Chondrocyte (in vitro differentiated cells): ENCODE results near the gene SCT. TPM values are rescaled to one million over a fixed set of nuclear protein-coding genes. Genes with fewer than 3 reads are reported as not detected.

Experiments used
- DNase-seq: peaks from one replicate; pipeline ENCODE4 v3.0.0; 2021; ENCODE audit warnings: mixed read lengths, low spot score
- H3K27ac Mint-ChIP-seq: one replicate; pipeline ENCODE4 v1.8.0; 2021; ENCODE audit warnings: mild to moderate bottlenecking, moderate library complexity, mixed read lengths; ENCODE audit not compliant: unreplicated experiment
- H3K27me3 Mint-ChIP-seq: 2 replicates; pipeline ENCODE4 v1.8.0; 2021; ENCODE audit warnings: low read depth, mixed read lengths
- H3K36me3 Mint-ChIP-seq: 2 replicates; pipeline ENCODE4 v1.8.0; 2021; ENCODE audit warnings: low read depth, mixed read lengths
- H3K4me1 Mint-ChIP-seq: 2 replicates; pipeline ENCODE4 v1.8.0; 2021; ENCODE audit warnings: low read depth, mild to moderate bottlenecking, mixed read lengths
- H3K4me3 Mint-ChIP-seq: one replicate; pipeline ENCODE4 v1.8.0; 2021; ENCODE audit warnings: mild to moderate bottlenecking, moderate library complexity, mixed read lengths; ENCODE audit not compliant: unreplicated experiment
- H3K9me3 Mint-ChIP-seq: 2 replicates; pipeline ENCODE4 v1.8.0; 2021; ENCODE audit warnings: low read depth, mixed read lengths
- total RNA-seq: library from RNA; stranded (reverse); gene quantifications from 3 replicates; pipeline ENCODE4 v1.2.1, GENCODE V29; 2021
- TF ChIP-seq, protein P1 (sequence below): fragments of 200-600 bp; sonication (generic); IDR thresholded peaks from 2 replicates; pipeline ENCODE4 v1.5.0; 2021; ENCODE audit warnings: antibody characterized with exemption, mild to moderate bottlenecking, moderate library complexity

SCT gene
- total RNA-seq, 1 donor from 2014 or later: 0.72 TPM

DNA sequence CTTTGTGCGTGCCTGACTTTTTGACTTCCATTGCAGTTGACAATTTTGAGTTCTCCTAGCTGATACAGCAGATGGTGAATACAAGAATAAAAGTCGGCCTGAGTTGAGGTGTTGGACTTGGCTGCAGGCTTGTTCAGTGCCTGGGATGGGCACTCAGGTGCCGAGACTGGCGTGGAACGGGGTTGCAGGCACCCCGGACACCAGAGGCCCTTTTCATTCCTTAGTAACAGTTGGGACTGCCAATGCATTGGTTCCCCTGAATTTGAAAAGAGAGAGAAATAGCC, 49.4 kb downstream of the SCT start:
- DNase-seq: no peak
- TF ChIP-seq, protein P1, sequence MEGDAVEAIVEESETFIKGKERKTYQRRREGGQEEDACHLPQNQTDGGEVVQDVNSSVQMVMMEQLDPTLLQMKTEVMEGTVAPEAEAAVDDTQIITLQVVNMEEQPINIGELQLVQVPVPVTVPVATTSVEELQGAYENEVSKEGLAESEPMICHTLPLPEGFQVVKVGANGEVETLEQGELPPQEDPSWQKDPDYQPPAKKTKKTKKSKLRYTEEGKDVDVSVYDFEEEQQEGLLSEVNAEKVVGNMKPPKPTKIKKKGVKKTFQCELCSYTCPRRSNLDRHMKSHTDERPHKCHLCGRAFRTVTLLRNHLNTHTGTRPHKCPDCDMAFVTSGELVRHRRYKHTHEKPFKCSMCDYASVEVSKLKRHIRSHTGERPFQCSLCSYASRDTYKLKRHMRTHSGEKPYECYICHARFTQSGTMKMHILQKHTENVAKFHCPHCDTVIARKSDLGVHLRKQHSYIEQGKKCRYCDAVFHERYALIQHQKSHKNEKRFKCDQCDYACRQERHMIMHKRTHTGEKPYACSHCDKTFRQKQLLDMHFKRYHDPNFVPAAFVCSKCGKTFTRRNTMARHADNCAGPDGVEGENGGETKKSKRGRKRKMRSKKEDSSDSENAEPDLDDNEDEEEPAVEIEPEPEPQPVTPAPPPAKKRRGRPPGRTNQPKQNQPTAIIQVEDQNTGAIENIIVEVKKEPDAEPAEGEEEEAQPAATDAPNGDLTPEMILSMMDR: no peak
- peak overlapping the region; percentile 84 for H3K4me3 Mint-ChIP-seq
- H3K4me1 Mint-ChIP-seq: peaks cover 49% of the 10 kb centered on the region
- peak overlapping the region; percentile 85 for H3K27ac Mint-ChIP-seq
- no peaks in the 10 kb centered on the region for H3K9me3 Mint-ChIP-seq
- no peaks in the 10 kb centered on the region for H3K27me3 Mint-ChIP-seq
- H3K36me3 Mint-ChIP-seq: no peaks in the 10 kb centered on the region

DNA sequence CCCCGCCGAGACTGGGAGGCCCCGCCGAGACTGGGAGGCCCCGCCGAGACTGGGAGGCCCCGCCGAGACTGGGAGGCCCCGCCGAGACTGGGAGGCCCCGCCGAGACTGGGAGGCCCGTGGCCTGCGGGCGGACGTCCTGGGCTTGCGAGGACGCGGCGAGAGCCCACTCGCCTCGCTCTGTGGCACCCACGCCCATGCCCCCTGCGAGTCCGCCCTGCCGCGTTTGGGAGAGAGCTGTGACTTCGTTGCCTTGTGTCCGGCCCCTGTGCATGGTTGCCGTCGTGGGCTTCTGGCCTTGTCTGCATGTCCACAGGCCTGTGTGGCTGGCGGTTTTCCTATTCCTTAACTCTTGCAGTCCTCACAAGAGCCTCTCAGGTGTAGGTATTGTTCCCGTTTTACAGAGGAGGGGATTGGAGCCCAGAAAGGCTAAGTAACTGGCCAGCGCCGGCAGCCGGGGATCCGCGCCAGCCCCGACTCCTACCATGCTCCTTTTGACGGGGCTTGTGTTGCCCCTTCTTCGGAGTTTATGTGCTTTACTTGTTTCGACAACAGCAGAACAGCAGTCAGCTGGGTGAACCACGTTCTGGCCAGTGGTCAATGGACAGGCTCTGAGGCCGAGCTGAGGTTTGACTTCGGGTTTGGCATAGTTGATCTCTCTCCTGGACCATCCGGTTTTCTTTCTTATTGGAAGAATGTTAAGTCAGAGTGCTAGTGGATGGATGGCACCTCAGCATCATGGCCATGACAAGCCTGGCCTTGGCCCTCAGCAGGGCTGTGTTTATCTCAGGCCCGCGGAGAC, 50.0 kb downstream of the SCT start:
- H3K36me3 Mint-ChIP-seq: no peaks in the 10 kb centered on the region
- no peaks in the 10 kb centered on the region for H3K27me3 Mint-ChIP-seq
- peak overlapping the region; percentile 85 for H3K27ac Mint-ChIP-seq
- peaks cover 49% of the 10 kb centered on the region for H3K4me1 Mint-ChIP-seq
- TF ChIP-seq, protein P1: no peak
- no peaks in the 10 kb centered on the region for H3K9me3 Mint-ChIP-seq
- H3K4me3 Mint-ChIP-seq: peak overlapping the region; percentile 84
- DNase-seq: no peak

Other genes with a start within 250 kb of the SCT start
- 0.56 to 0.92 TPM (median 0.85 TPM) in 3 replicates for gene PKP3, start 233.0 kb downstream of the SCT start, total RNA-seq
- 12.3 to 26.6 TPM (median 25.9 TPM) in 3 replicates for gene SIGIRR, start 212.2 kb downstream of the SCT start, total RNA-seq
- gene ANO9, start 185.2 kb downstream of the SCT start, total RNA-seq: not detected in 3 replicates
- 30.0 to 32.5 TPM (median 32.0 TPM) in 3 replicates for gene PTDSS2, start 176.9 kb downstream of the SCT start, total RNA-seq
- gene RNH1, start 119.9 kb downstream of the SCT start, total RNA-seq: 146 to 166 TPM (median 161 TPM) in 3 replicates
- gene HRAS, start 91.6 kb downstream of the SCT start, total RNA-seq: 65.1 to 77.7 TPM (median 68.0 TPM) in 3 replicates
- 2.6 to 2.9 TPM (median 2.7 TPM) in 3 replicates for gene LRRC56, start 89.7 kb downstream of the SCT start, total RNA-seq
- 3.8 to 6.1 TPM (median 5.5 TPM) in 3 replicates for gene LMNTD2, start 66.4 kb downstream of the SCT start, total RNA-seq
- 20.0 to 31.3 TPM (median 28.7 TPM) in 3 replicates for gene RASSF7, start 66.2 kb downstream of the SCT start, total RNA-seq
- 24.6 to 34.1 TPM (median 25.9 TPM) in 3 replicates for gene PHRF1, start 50.7 kb downstream of the SCT start, total RNA-seq
- gene IRF7, start 11.2 kb downstream of the SCT start, total RNA-seq: 6.5 to 11.4 TPM (median 7.7 TPM) in 3 replicates
- gene CDHR5, start 2.2 kb downstream of the SCT start, total RNA-seq: not detected in 3 replicates
- 0.55 to 1.7 TPM (median 1.00 TPM) in 3 replicates for gene DRD4, start 10.1 kb upstream of the SCT start, total RNA-seq
- gene DEAF1, start 68.0 kb upstream of the SCT start, total RNA-seq: 67.6 to 70.4 TPM (median 67.9 TPM) in 3 replicates
- 16.9 to 31.3 TPM (median 20.3 TPM) in 3 replicates for gene TMEM80, start 68.6 kb upstream of the SCT start, total RNA-seq
- gene EPS8L2, start 79.0 kb upstream of the SCT start, total RNA-seq: 17.2 to 51.6 TPM (median 45.7 TPM) in 3 replicates
- 128 to 227 TPM (median 151 TPM) in 3 replicates for gene TALDO1, start 120.3 kb upstream of the SCT start, total RNA-seq
- 47.2 to 55.0 TPM (median 52.3 TPM) in 3 replicates for gene GATD1, start 150.3 kb upstream of the SCT start, total RNA-seq
- 0.20 to 0.67 TPM (median 0.41 TPM) in 3 replicates for gene CEND1, start 162.9 kb upstream of the SCT start, total RNA-seq
- gene SLC25A22, start 171.1 kb upstream of the SCT start, total RNA-seq: 15.6 to 24.4 TPM (median 16.0 TPM) in 3 replicates
- 12.5 to 14.9 TPM (median 12.8 TPM) in 3 replicates for gene PIDD1, start 178.1 kb upstream of the SCT start, total RNA-seq
- 1,144 to 1,291 TPM (median 1,171 TPM) in 3 replicates for gene RPLP2, start 182.8 kb upstream of the SCT start, total RNA-seq
- gene PNPLA2, start 191.7 kb upstream of the SCT start, total RNA-seq: 56.0 to 59.1 TPM (median 56.0 TPM) in 3 replicates
- gene CRACR2B, start 200.7 kb upstream of the SCT start, total RNA-seq: 0.57 to 5.0 TPM (median 1.4 TPM) in 3 replicates
- 460 to 558 TPM (median 549 TPM) in 3 replicates for gene CD151, start 205.8 kb upstream of the SCT start, total RNA-seq
- gene POLR2L, start 215.3 kb upstream of the SCT start, total RNA-seq: 139 to 173 TPM (median 142 TPM) in 3 replicates
- 62.3 to 115 TPM (median 69.2 TPM) in 3 replicates for gene TSPAN4, start 215.7 kb upstream of the SCT start, total RNA-seq